ENCODE data around the gene DHRS2. TPM values are rescaled to one million over a fixed set of nuclear protein-coding genes. Genes with fewer than 3 reads are reported as not detected.

The DHRS2 gene
- total RNA-seq, 1 donor from 2014 or later: not detected

GRCh38 chr14:23643533-23644194 lies 7.5 kb downstream of the DHRS2 start:
- no peaks in the 10 kb centered on the region for H3K9me3 Mint-ChIP-seq (ENCODE audit: unreplicated experiment)
- TF ChIP-seq CTCF (IDR thresholded peaks at IDR 0.05): no peak
- no peak for DNase-seq (ENCODE audit: extremely low spot score, unreplicated experiment)
- no peaks in the 10 kb centered on the region for H3K4me1 Mint-ChIP-seq (ENCODE audit: unreplicated experiment)
- H3K4me3 Mint-ChIP-seq (ENCODE audit: unreplicated experiment): no peak overlapping the region
- H3K27ac Mint-ChIP-seq (ENCODE audit: unreplicated experiment): no peak overlapping the region
- H3K27me3 Mint-ChIP-seq (ENCODE audit: unreplicated experiment): no peaks in the 10 kb centered on the region
- H3K36me3 Mint-ChIP-seq (ENCODE audit: unreplicated experiment): no peaks in the 10 kb centered on the region

GRCh38 chr14:23644195-23644918 lies 8.2 kb downstream of the DHRS2 start:
- H3K9me3 Mint-ChIP-seq (ENCODE audit: unreplicated experiment): no peaks in the 10 kb centered on the region

DNA sequence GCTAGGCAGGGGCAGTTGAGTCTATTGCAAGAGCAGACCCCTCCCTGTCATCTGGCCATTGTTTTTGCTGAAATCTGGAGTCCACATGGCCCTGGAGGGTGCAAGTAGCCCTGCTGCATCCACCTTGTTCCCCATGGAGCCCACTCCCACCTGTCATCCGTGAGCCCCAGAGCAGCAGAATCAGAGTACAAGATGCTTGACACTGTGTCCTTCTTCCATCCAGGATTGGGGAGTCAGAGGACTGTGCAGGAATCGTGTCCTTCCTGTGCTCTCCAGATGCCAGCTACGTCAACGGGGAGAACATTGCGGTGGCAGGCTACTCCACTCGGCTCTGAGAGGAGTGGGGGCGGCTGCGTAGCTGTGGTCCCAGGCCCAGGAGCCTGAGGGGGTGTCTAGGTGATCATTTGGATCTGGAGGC lies 8.8 kb downstream of the DHRS2 start:
- H3K27ac Mint-ChIP-seq (ENCODE audit: unreplicated experiment): no peak overlapping the region
- no peak for DNase-seq (ENCODE audit: extremely low spot score, unreplicated experiment)
- H3K36me3 Mint-ChIP-seq (ENCODE audit: unreplicated experiment): no peaks in the 10 kb centered on the region
- H3K27me3 Mint-ChIP-seq (ENCODE audit: unreplicated experiment): no peaks in the 10 kb centered on the region
- no peak overlapping the region for H3K4me3 Mint-ChIP-seq (ENCODE audit: unreplicated experiment)
- no peak for TF ChIP-seq CTCF (IDR thresholded peaks at IDR 0.05)
- H3K4me1 Mint-ChIP-seq (ENCODE audit: unreplicated experiment): no peaks in the 10 kb centered on the region
- H3K9me3 Mint-ChIP-seq (ENCODE audit: unreplicated experiment): no peaks in the 10 kb centered on the region

More at GRCh38 chr14:23644195-23644918, 8.2 kb downstream of the DHRS2 start:
- no peak for TF ChIP-seq CTCF (IDR thresholded peaks at IDR 0.05)
- no peaks in the 10 kb centered on the region for H3K36me3 Mint-ChIP-seq (ENCODE audit: unreplicated experiment)
- no peaks in the 10 kb centered on the region for H3K27me3 Mint-ChIP-seq (ENCODE audit: unreplicated experiment)
- H3K4me1 Mint-ChIP-seq (ENCODE audit: unreplicated experiment): no peaks in the 10 kb centered on the region
- no peak overlapping the region for H3K27ac Mint-ChIP-seq (ENCODE audit: unreplicated experiment)
- DNase-seq (ENCODE audit: extremely low spot score, unreplicated experiment): no peak
- no peak overlapping the region for H3K4me3 Mint-ChIP-seq (ENCODE audit: unreplicated experiment)

- Mint-ChIP-seq H3K27ac (ENCODE audit: unreplicated experiment) (no peak overlapping the region), H3K27me3 (ENCODE audit: unreplicated experiment) (peaks cover 2% of the 10 kb centered on the region), H3K4me3 (ENCODE audit: unreplicated experiment) (no peak overlapping the region), H3K9me3 (ENCODE audit: unreplicated experiment) (no peaks in the 10 kb centered on the region), H3K36me3 (ENCODE audit: unreplicated experiment) (no peaks in the 10 kb centered on the region), H3K4me1 (ENCODE audit: unreplicated experiment) (no peaks in the 10 kb centered on the region)
- DNase-seq (ENCODE audit: extremely low spot score, unreplicated experiment): no peak
- no peak for TF ChIP-seq CTCF (IDR thresholded peaks at IDR 0.05)
Measured at GRCh38 chr14:23645504-23645811, 9.3 kb downstream of the DHRS2 start.

GRCh38 chr14:23645812-23646647 lies 9.9 kb downstream of the DHRS2 start:
- H3K27me3 Mint-ChIP-seq (ENCODE audit: unreplicated experiment): peaks cover 3% of the 10 kb centered on the region
- no peak for TF ChIP-seq CTCF (IDR thresholded peaks at IDR 0.05)
- H3K27ac Mint-ChIP-seq (ENCODE audit: unreplicated experiment): no peak overlapping the region
- no peak for DNase-seq (ENCODE audit: extremely low spot score, unreplicated experiment)
- no peaks in the 10 kb centered on the region for H3K4me1 Mint-ChIP-seq (ENCODE audit: unreplicated experiment)
- no peaks in the 10 kb centered on the region for H3K36me3 Mint-ChIP-seq (ENCODE audit: unreplicated experiment)
- no peak overlapping the region for H3K4me3 Mint-ChIP-seq (ENCODE audit: unreplicated experiment)
- no peaks in the 10 kb centered on the region for H3K9me3 Mint-ChIP-seq (ENCODE audit: unreplicated experiment)
